A549 (cell line): ENCODE measurements around the gene PRF1. TPM values are rescaled to one million over a fixed set of nuclear protein-coding genes. Genes with fewer than 3 reads are reported as not detected.

ENCODE experiments used
- ATAC-seq, 2 experiments: fragments of 200-7000 bp in 1 of 2; fragments of >200 bp in 1 of 2; cut with Nextera tagmentation in 1 of 2; cut with Tn5 transposase in 1 of 2; 3 replicates each; pipeline versions ENCODE4 v1.8.0 to v1.9.1; 2018 to 2020; ENCODE audit warnings: mild to moderate bottlenecking in 1 of 2, moderate library complexity in 1 of 2
- CTCF ChIA-PET: fragments of 300-600 bp; sonication (Branson Sonifier 250); formaldehyde crosslinking; extraction: SDS; loops from one replicate; lab custom pipeline; 2021; ENCODE audit warnings: antibody characterized with exemption, inconsistent platforms; lab: Yijun Ruan, JAX
- POLR2A ChIA-PET: fragments of 350-600 bp; formaldehyde crosslinking; extraction: SDS; loops from one replicate; lab custom pipeline; 2021; ENCODE audit warnings: antibody characterized with exemption, inconsistent platforms; lab: Yijun Ruan, JAX
- DNase-seq, 2 experiments: peaks; one replicate each; pipeline versions ENCODE4 v3.0.0 to v3.0.0-alpha.2; 2011 to 2016; ENCODE audit warnings: low read depth in 1 of 2, low spot score in 1 of 2
- FAIRE-seq: peaks from 2 replicates; lab custom pipeline; 2011; peaks lifted over from hg19 to GRCh38; lab: Jason Lieb, UNC
- H3K27ac ChIP-seq, 2 experiments: fragments of >200 bp; sonication (Bioruptor Twin); formaldehyde crosslinking; 3 replicates each; pipeline ENCODE4 v1.5.1; 2016 to 2017
- H3K4me1 ChIP-seq: fragments of >200 bp; sonication (Bioruptor Twin); formaldehyde crosslinking; 3 replicates; pipeline ENCODE4 v1.6.1; 2016
- H3K4me2 ChIP-seq: fragments of >200 bp; sonication (Bioruptor Twin); formaldehyde crosslinking; 3 replicates; pipeline ENCODE4 v1.6.1; 2016
- H3K4me3 ChIP-seq: fragments of >200 bp; sonication (Bioruptor Twin); formaldehyde crosslinking; 3 replicates; pipeline ENCODE4 v1.5.1; 2016
- H3K9me3 ChIP-seq: fragments of >200 bp; sonication (Bioruptor Twin); formaldehyde crosslinking; 3 replicates; pipeline ENCODE4 v1.6.1; 2016
- BHLHE40 ChIP-seq: IDR thresholded peaks from 2 replicates; pipeline ENCODE4 v1.6.1; 2012; ENCODE audit warnings: low read depth, low read length, inconsistent platforms
- CBX8 ChIP-seq: fragments of 200-600 bp; sonication (generic); IDR thresholded peaks from 2 replicates; pipeline ENCODE4 v1.6.1; 2016
- CHD2 ChIP-seq: fragments of 150-350 bp; IDR thresholded peaks from 2 replicates; pipeline ENCODE4 v1.6.1; 2014; ENCODE audit warnings: low read length; ENCODE audit not compliant: partially characterized antibody
- CHD4 ChIP-seq: fragments of 200-600 bp; sonication (generic); IDR thresholded peaks from 2 replicates; pipeline ENCODE4 v1.6.1; 2016; ENCODE audit warnings: antibody characterized with exemption, mild to moderate bottlenecking, borderline replicate concordance
- EHF ChIP-seq: fragments of 250-450 bp; sonication (Bioruptor Pico); IDR thresholded peaks from 2 replicates; pipeline ENCODE4 v1.5.0; 2020; ENCODE audit warnings: mild to moderate bottlenecking
- EHMT2 ChIP-seq: fragments of 200-600 bp; sonication (generic); IDR thresholded peaks from 2 replicates; pipeline ENCODE4 v1.6.1; 2016; ENCODE audit warnings: antibody characterized with exemption, low read depth, mild to moderate bottlenecking, moderate library complexity
- ESRRA ChIP-seq: fragments of 150-350 bp; IDR thresholded peaks from 2 replicates; pipeline ENCODE4 v1.6.1; 2014; ENCODE audit warnings: mild to moderate bottlenecking, low read length, borderline replicate concordance
- FOSB ChIP-seq: fragments of 250-450 bp; sonication (Bioruptor Pico); IDR thresholded peaks from 2 replicates; pipeline ENCODE4 v1.5.0; 2020; ENCODE audit warnings: mild to moderate bottlenecking, moderate library complexity
- GATA3 ChIP-seq: IDR thresholded peaks from 2 replicates; pipeline ENCODE4 v1.6.1; 2012; ENCODE audit warnings: borderline replicate concordance
- HDAC2 ChIP-seq: fragments of 200-600 bp; sonication (generic); IDR thresholded peaks from 2 replicates; pipeline ENCODE4 v1.6.1; 2016
- HOXB13 ChIP-seq: fragments of 250-450 bp; sonication (Bioruptor Pico); IDR thresholded peaks from 2 replicates; pipeline ENCODE4 v1.5.0; 2020; ENCODE audit warnings: low read depth, mild to moderate bottlenecking, moderate library complexity
- HOXB5 ChIP-seq: fragments of 250-450 bp; sonication (Bioruptor Pico); IDR thresholded peaks from 2 replicates; pipeline ENCODE4 v1.5.0; 2020; ENCODE audit warnings: mild to moderate bottlenecking, moderate library complexity
- JUNB ChIP-seq: fragments of >200 bp; sonication (Bioruptor Twin); formaldehyde crosslinking; IDR thresholded peaks from 2 replicates; pipeline ENCODE4 v1.6.1; 2016
- KDM1A ChIP-seq: fragments of 200-600 bp; sonication (generic); IDR thresholded peaks from 2 replicates; pipeline ENCODE4 v1.6.1; 2016; ENCODE audit warnings: low read depth, mild to moderate bottlenecking
- MAFK ChIP-seq: fragments of 450-650 bp; IDR thresholded peaks from 2 replicates; pipeline ENCODE4 v1.6.1; 2014; ENCODE audit not compliant: partially characterized antibody
- NFE2L2 ChIP-seq: fragments of 150-350 bp; conservative IDR thresholded peaks from 2 replicates; pipeline ENCODE4 v1.6.1; 2014; ENCODE audit warnings: low read length
- NPAS2 ChIP-seq: fragments of 250-450 bp; sonication (Bioruptor Pico); IDR thresholded peaks from 2 replicates; pipeline ENCODE4 v1.8.0; 2022; ENCODE audit warnings: mild to moderate bottlenecking, moderate library complexity, borderline replicate concordance
- RAD21 ChIP-seq, 2 experiments: fragments of >200 bp in 1 of 2; sonication (Bioruptor Twin) in 1 of 2; formaldehyde crosslinking in 1 of 2; IDR thresholded peaks in 1 of 2; conservative IDR thresholded peaks in 1 of 2; 2 replicates in 1 of 2; 3 replicates in 1 of 2; pipeline ENCODE4 v1.6.1; 2012 to 2018; ENCODE audit warnings: inconsistent platforms in 1 of 2
- RARB ChIP-seq: fragments of 250-450 bp; sonication (Bioruptor Pico); IDR thresholded peaks from 2 replicates; pipeline ENCODE4 v1.8.0; 2021; ENCODE audit warnings: mild to moderate bottlenecking, moderate library complexity
- RFX5 ChIP-seq: fragments of 450-650 bp; IDR thresholded peaks from 2 replicates; pipeline ENCODE4 v1.7.1; 2014; ENCODE audit warnings: antibody characterized with exemption, mild to moderate bottlenecking, moderate library complexity
- ZC3H11A ChIP-seq: fragments of 450-650 bp; IDR thresholded peaks from 2 replicates; pipeline ENCODE4 v1.6.1; 2014; ENCODE audit warnings: antibody characterized with exemption, mild to moderate bottlenecking
- ZFP36 ChIP-seq: fragments of 450-650 bp; IDR thresholded peaks from 2 replicates; pipeline ENCODE4 v1.6.1; 2014; ENCODE audit warnings: borderline replicate concordance; ENCODE audit not compliant: partially characterized antibody
- WGBS: methylation state at CpG from one replicate; pipeline ENCODE4 v1.1.6; 2017; ENCODE audit errors: missing lambda C conversion rate; 5-methylcytosine and 5-hydroxymethylcytosine counted together
- polyA plus RNA-seq, 4 experiments: library from polyadenylated mRNA; depleted of rRNA in 3 of 4; stranded (reverse); fragments of >200 nt; fragmentation: RNase III in 1 of 4; extraction: RNeasy Plus Mini Kit Qiagen cat#74134 plus additional on column Dnase treatment in 1 of 4; gene quantifications; 2 replicates in 3 of 4; 3 replicates in 1 of 4; pipeline ENCODE4 v1.2.3, GENCODE V29; 2011 to 2017
- TF ChIP-seq, protein P1 (sequence below): fragments of >200 bp; sonication (Bioruptor Twin); formaldehyde crosslinking; IDR thresholded peaks from 3 replicates; pipeline ENCODE4 v1.5.1; 2016
- TF ChIP-seq, protein P2 (sequence below): fragments of 250-450 bp; sonication (Bioruptor Pico); IDR thresholded peaks from 2 replicates; pipeline ENCODE4 v1.5.0; 2020; ENCODE audit warnings: low read depth, mild to moderate bottlenecking, moderate library complexity

Gene PRF1
- polyA plus RNA-seq, 2 of the 4 experiments (the other 2 are of a cell fraction) = not detected

DNA sequence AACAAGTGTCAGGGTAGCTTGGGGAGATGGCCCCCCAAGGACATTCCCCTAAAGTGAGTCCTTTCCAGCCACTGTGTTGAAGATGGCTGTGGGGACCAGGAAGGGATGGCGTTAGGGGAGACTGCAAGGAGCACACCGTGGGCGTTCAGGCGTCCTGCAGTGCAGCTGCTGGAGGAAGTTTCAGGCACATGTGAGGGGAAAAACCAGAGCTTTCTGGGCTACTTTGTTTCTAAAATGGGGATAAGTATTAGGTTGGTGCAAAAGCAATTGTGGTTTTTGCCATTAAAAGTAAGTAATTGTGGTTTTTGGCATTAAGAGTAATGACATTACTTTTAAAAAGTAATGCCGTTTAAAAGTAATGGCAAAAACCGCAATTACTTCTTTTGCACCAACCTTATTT, 14.3 kb downstream of the PRF1 start:
- ATAC-seq (no peak), DNase-seq (no peak), FAIRE-seq (no peak)
- TF ChIP-seq HOXB13 (no peak), HDAC2 (no peak), CHD2 (no peak), ESRRA (no peak), CHD4 (no peak), JUNB (no peak), HOXB5 (no peak), GATA3 (no peak), EHF (CRISPR knock-in tag) (no peak), ZFP36 (no peak), EHMT2 (no peak), RFX5 (no peak), KDM1A (no peak), FOSB (CRISPR knock-in tag) (no peak), CBX8 (no peak)
- TF ChIP-seq, protein P1, sequence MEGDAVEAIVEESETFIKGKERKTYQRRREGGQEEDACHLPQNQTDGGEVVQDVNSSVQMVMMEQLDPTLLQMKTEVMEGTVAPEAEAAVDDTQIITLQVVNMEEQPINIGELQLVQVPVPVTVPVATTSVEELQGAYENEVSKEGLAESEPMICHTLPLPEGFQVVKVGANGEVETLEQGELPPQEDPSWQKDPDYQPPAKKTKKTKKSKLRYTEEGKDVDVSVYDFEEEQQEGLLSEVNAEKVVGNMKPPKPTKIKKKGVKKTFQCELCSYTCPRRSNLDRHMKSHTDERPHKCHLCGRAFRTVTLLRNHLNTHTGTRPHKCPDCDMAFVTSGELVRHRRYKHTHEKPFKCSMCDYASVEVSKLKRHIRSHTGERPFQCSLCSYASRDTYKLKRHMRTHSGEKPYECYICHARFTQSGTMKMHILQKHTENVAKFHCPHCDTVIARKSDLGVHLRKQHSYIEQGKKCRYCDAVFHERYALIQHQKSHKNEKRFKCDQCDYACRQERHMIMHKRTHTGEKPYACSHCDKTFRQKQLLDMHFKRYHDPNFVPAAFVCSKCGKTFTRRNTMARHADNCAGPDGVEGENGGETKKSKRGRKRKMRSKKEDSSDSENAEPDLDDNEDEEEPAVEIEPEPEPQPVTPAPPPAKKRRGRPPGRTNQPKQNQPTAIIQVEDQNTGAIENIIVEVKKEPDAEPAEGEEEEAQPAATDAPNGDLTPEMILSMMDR = no peak
- TF ChIP-seq, protein P2, sequence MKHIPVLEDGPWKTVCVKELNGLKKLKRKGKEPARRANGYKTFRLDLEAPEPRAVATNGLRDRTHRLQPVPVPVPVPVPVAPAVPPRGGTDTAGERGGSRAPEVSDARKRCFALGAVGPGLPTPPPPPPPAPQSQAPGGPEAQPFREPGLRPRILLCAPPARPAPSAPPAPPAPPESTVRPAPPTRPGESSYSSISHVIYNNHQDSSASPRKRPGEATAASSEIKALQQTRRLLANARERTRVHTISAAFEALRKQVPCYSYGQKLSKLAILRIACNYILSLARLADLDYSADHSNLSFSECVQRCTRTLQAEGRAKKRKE = no peak
- Histone ChIP-seq H3K27ac (no peak overlapping the region), H3K4me1 (no peaks in the 10 kb centered on the region), H3K4me2 (no peak overlapping the region), H3K9me3 (no peaks in the 10 kb centered on the region), H3K4me3 (no peak overlapping the region)
- POLR2A ChIA-PET = no interaction called here
- CTCF ChIA-PET = interaction anchor here (1.0 kb wide), 1 partner anchor 39 kb away, joined by 3 read pairs; no protein-coding TSS in a partner anchor
- WGBS = 63% methylated on average over 6 of the region's 6 CpGs

DNA sequence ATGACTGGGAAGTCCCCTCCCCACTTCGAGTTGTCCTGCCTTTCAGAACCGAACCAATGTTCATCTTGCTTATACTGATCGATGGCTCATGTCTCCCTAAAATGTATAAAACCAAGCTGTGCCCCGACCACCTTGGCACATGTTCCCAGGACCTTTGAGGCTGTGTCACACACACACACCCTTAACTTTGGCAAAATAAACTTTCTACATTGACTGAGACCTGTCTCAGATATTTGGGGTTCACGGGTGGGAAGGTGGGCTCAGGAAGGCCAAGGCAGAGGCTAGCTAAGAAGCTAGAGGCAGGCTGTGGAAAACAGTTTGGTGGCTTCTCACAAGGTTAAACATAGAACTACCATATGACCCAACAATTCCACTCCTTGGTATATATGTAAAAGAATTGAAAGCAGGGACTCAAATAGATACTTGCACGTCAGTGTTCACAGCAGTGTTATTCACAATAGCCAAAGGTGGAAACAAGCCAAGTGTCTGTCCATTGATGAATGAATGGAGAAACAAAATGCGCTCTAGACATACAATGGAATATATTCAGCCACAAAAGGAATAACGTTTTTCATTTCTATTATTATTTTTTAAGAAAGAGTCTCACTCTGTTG, 15.4 kb downstream of the PRF1 start:
- FAIRE-seq (no peak), ATAC-seq (no peak), DNase-seq (no peak)
- POLR2A ChIA-PET = no interaction called here
- no peaks in the 10 kb centered on the region for H3K9me3 ChIP-seq
- no peak for TF ChIP-seq MAFK
- TF ChIP-seq ESRRA = no peak
- TF ChIP-seq BHLHE40 = no peak
- TF ChIP-seq CHD2 = no peak
- no peak for TF ChIP-seq RARB (CRISPR knock-in tag)
- TF ChIP-seq ZC3H11A = no peak
- no peak for TF ChIP-seq ZFP36
- TF ChIP-seq NFE2L2 = no peak
- no peak for TF ChIP-seq RAD21 (conservative IDR thresholded peaks at IDR 0.05 in 1 of 2, IDR thresholded peaks at IDR 0.05 in 1 of 2)
- no peak for TF ChIP-seq NPAS2
- H3K4me3 ChIP-seq = no peak overlapping the region
- no peaks in the 10 kb centered on the region for H3K4me1 ChIP-seq
- no peak overlapping the region for H3K27ac ChIP-seq
- CTCF ChIA-PET = interaction anchor here (1.0 kb wide), 2 partner anchors 38 to 115 kb away, joined by 3 read pairs; no protein-coding TSS in a partner anchor
- H3K4me2 ChIP-seq = no peak overlapping the region
- WGBS = 26% methylated on average over 8 of the region's 8 CpGs
